ENCODE measurements around the gene FOXP2.
"Not testable (repeated sequence)": the region's sequence is repeated elsewhere in the genome, so short reads cannot be mapped to it uniquely, and the experiment has no call there.

The FOXP2 gene

GRCh38 chr7:114414156-114415063 is at the start of gene FOXP2:
Gene FOXP2 (plus strand): TSS chr7:114414815. CDS start chr7:114426512, 11,697 bp downstream.
- Mint-ChIP-seq H3K4me1 (ENCODE audit: low read depth) (no peaks in the 10 kb centered on the region), H3K27me3 (no peaks in the 10 kb centered on the region), H3K9me3 (no peaks in the 10 kb centered on the region), H3K36me3 (ENCODE audit: low read depth) (no peaks in the 10 kb centered on the region), H3K4me3 (no peak within 1 kb of the TSS), H3K27ac (no peak within 1 kb of the TSS)

DNA sequence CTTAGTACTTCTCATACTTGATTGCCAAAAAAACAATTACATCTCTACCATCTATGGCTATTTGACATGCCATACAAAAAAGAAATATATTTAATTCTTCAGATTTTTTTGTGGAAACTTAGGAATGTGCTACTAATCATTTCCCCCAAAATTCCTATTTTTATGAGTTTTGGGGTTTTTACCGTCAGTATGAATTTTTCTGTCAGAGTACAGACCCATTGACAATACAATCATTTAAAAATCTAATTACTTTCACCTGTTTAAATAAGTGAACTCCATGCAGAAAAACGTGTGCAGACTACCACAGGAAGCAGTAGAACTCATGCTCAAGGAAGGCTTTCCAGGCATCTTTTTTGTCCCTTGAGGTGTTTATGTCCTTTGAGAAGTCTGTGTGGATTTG is 48.8 kb upstream of the FOXP2 start:
- H3K4me3 Mint-ChIP-seq: no peak overlapping the region
- H3K9me3 Mint-ChIP-seq: no peaks in the 10 kb centered on the region
- H3K36me3 Mint-ChIP-seq (ENCODE audit: low read depth): no peaks in the 10 kb centered on the region
- no peak overlapping the region for H3K27ac Mint-ChIP-seq
- H3K27me3 Mint-ChIP-seq: no peaks in the 10 kb centered on the region
- no peaks in the 10 kb centered on the region for H3K4me1 Mint-ChIP-seq (ENCODE audit: low read depth)

- no peaks in the 10 kb centered on the region for H3K9me3 Mint-ChIP-seq
- H3K4me1 Mint-ChIP-seq (ENCODE audit: low read depth): no peaks in the 10 kb centered on the region
- no peaks in the 10 kb centered on the region for H3K36me3 Mint-ChIP-seq (ENCODE audit: low read depth)
- no peaks in the 10 kb centered on the region for H3K27me3 Mint-ChIP-seq
- H3K4me3 Mint-ChIP-seq: no peak overlapping the region
- H3K27ac Mint-ChIP-seq: no peak overlapping the region
Observed at GRCh38 chr7:114368492-114368891, 46.1 kb upstream of the FOXP2 start.

- no peaks in the 10 kb centered on the region for H3K36me3 Mint-ChIP-seq (ENCODE audit: low read depth)
- no peak overlapping the region for H3K4me3 Mint-ChIP-seq
- H3K27me3 Mint-ChIP-seq: no peaks in the 10 kb centered on the region
- H3K27ac Mint-ChIP-seq: no peak overlapping the region
- no peaks in the 10 kb centered on the region for H3K4me1 Mint-ChIP-seq (ENCODE audit: low read depth)
- H3K9me3 Mint-ChIP-seq: no peaks in the 10 kb centered on the region
Observed at GRCh38 chr7:114369294-114369693, 45.3 kb upstream of the FOXP2 start.

DNA sequence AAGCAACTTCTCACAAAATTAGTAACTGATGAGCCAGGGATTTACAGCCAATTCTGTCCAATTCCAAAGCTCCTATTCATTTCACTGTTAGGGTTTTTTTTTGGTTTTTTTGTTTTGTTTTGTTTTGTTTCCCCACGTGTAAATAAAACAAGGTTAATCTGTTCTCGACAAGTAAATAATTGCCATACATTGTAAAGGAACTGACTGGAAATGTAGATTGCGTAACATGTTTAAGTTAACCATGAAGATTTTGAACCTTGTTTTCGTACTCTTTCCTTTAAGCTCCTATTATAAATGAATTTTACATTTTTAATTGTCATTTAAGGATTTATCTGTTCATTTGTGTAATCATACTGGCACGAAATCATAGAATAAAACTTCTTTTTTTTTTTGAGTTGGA is 42.0 kb upstream of the FOXP2 start:
- no peaks in the 10 kb centered on the region for H3K36me3 Mint-ChIP-seq (ENCODE audit: low read depth)
- H3K9me3 Mint-ChIP-seq: no peaks in the 10 kb centered on the region
- H3K27ac Mint-ChIP-seq: no peak overlapping the region
- no peak overlapping the region for H3K4me3 Mint-ChIP-seq
- H3K27me3 Mint-ChIP-seq: no peaks in the 10 kb centered on the region
- no peaks in the 10 kb centered on the region for H3K4me1 Mint-ChIP-seq (ENCODE audit: low read depth)

DNA sequence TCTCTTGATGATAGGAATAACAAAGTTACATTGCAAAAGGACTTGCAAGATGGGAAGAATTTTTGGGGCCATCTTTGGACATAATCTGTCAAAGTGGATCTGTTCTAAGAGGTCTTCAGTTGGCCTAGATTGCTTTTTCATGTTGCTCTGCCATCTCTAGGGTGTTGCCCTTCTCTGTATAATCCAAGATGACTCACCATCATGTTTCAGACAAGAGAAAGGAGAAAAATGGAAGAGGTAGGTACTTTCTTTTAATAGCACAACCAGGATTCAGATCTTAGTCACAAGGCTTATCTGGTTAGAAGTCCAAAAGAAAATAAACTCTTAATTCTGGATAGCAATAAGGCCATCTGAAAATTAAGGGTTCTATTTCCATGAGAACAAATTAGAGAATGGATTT is 38.7 kb upstream of the FOXP2 start:
- Mint-ChIP-seq H3K9me3 (peaks cover 4% of the 10 kb centered on the region), H3K36me3 (ENCODE audit: low read depth) (no peaks in the 10 kb centered on the region), H3K4me1 (ENCODE audit: low read depth) (no peaks in the 10 kb centered on the region), H3K27ac (no peak overlapping the region), H3K27me3 (no peaks in the 10 kb centered on the region), H3K4me3 (no peak overlapping the region)

- H3K9me3 Mint-ChIP-seq; H3K36me3 Mint-ChIP-seq (ENCODE audit: low read depth); H3K4me1 Mint-ChIP-seq (ENCODE audit: low read depth); H3K27me3 Mint-ChIP-seq; H3K4me3 Mint-ChIP-seq; H3K27ac Mint-ChIP-seq: not testable (repeated sequence)
Observed at GRCh38 chr7:114383946-114384345, 30.7 kb upstream of the FOXP2 start.

GRCh38 chr7:114384346-114384745 is 30.3 kb upstream of the FOXP2 start:
- not testable (repeated sequence) for H3K4me3 Mint-ChIP-seq; H3K27me3 Mint-ChIP-seq; H3K4me1 Mint-ChIP-seq (ENCODE audit: low read depth); H3K36me3 Mint-ChIP-seq (ENCODE audit: low read depth); H3K9me3 Mint-ChIP-seq; H3K27ac Mint-ChIP-seq

GRCh38 chr7:114388021-114388420 is 26.6 kb upstream of the FOXP2 start:
- Mint-ChIP-seq H3K4me1 (ENCODE audit: low read depth) (no peaks in the 10 kb centered on the region), H3K9me3 (no peaks in the 10 kb centered on the region), H3K4me3 (no peak overlapping the region), H3K27me3 (no peaks in the 10 kb centered on the region), H3K36me3 (ENCODE audit: low read depth) (no peaks in the 10 kb centered on the region), H3K27ac (no peak overlapping the region)

- H3K36me3 Mint-ChIP-seq (ENCODE audit: low read depth): no peaks in the 10 kb centered on the region
- H3K4me3 Mint-ChIP-seq: no peak overlapping the region
- H3K4me1 Mint-ChIP-seq (ENCODE audit: low read depth): no peaks in the 10 kb centered on the region
- no peak overlapping the region for H3K27ac Mint-ChIP-seq
- H3K27me3 Mint-ChIP-seq: no peaks in the 10 kb centered on the region
- no peaks in the 10 kb centered on the region for H3K9me3 Mint-ChIP-seq
Observed at GRCh38 chr7:114392686-114393085, 21.9 kb upstream of the FOXP2 start.

- Mint-ChIP-seq H3K4me3 (no peak overlapping the region), H3K27me3 (no peaks in the 10 kb centered on the region), H3K27ac (no peak overlapping the region), H3K4me1 (ENCODE audit: low read depth) (no peaks in the 10 kb centered on the region), H3K36me3 (ENCODE audit: low read depth) (no peaks in the 10 kb centered on the region), H3K9me3 (no peaks in the 10 kb centered on the region)
Observed at GRCh38 chr7:114402876-114403635, 11.6 kb upstream of the FOXP2 start.

DNA sequence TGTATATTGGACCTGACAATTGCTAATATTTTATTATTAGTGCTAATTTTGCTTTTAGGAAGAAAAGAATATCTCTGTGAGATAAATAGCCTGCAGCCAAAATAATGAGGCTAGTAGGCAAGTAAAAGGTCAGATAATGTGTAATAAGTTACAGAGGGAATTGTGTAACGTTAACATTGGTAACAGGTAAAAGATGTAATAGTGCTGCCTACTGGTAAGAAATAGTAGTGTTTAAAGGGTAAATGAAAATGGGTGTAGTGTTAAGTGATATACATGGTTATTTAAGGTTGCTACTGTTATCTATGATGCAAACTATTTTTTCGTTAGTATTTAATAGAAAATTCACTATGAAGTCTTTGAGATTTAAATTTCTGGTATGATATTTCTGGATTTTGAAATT is 9.2 kb upstream of the FOXP2 start:
- H3K27ac Mint-ChIP-seq: no peak overlapping the region
- H3K27me3 Mint-ChIP-seq: no peaks in the 10 kb centered on the region
- H3K4me3 Mint-ChIP-seq: no peak overlapping the region
- H3K36me3 Mint-ChIP-seq (ENCODE audit: low read depth): no peaks in the 10 kb centered on the region
- no peaks in the 10 kb centered on the region for H3K4me1 Mint-ChIP-seq (ENCODE audit: low read depth)
- no peaks in the 10 kb centered on the region for H3K9me3 Mint-ChIP-seq

- no peak overlapping the region for H3K4me3 Mint-ChIP-seq
- no peaks in the 10 kb centered on the region for H3K4me1 Mint-ChIP-seq (ENCODE audit: low read depth)
- H3K27ac Mint-ChIP-seq: no peak overlapping the region
- no peaks in the 10 kb centered on the region for H3K27me3 Mint-ChIP-seq
- H3K36me3 Mint-ChIP-seq (ENCODE audit: low read depth): no peaks in the 10 kb centered on the region
- no peaks in the 10 kb centered on the region for H3K9me3 Mint-ChIP-seq
Observed at GRCh38 chr7:114409750-114410149, 4.9 kb upstream of the FOXP2 start.

DNA sequence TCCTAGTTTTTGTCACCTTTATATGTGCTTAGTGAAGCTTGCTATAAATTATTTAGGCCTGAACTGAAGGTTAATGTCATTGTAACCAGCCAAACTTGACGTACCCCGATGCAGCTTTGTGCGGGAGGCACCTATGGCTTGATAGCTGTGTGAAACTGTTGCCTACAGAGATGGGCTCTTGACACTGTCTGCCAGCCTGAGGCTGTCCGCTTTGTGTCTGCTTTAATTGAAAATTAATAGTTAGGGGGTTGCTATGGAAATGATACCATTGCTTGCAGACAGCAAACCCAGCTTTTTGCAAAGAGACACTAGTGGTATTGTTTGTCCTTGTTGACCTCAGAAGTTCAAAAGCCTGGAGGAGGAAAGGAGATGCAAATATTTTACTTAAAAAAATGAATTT is 2.1 kb upstream of the FOXP2 start:
- H3K27me3 Mint-ChIP-seq: no peaks in the 10 kb centered on the region

DNA sequence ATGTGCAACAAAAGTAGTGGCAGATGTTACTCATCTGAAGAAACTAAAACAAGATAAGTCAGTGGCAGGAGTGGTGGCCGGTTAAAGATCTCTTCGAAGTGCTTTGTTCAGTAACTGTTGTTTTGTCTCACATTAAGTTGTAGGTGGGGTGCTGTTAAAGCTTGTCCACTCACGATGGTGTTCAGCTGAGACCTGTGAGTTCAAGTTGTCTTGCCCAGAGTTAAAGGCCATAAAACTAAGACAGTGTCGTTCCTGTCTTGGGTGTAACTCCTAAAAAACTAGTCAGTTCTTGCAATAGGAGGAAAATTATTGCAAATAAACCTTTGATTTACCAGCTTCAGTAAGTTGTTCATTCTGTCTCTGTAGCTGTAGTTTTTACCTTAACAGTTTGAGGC is 857 bp upstream of the FOXP2 start:
- no peaks in the 10 kb centered on the region for H3K4me1 Mint-ChIP-seq (ENCODE audit: low read depth)
- no peaks in the 10 kb centered on the region for H3K36me3 Mint-ChIP-seq (ENCODE audit: low read depth)
- H3K4me3 Mint-ChIP-seq: no peak overlapping the region
- H3K27ac Mint-ChIP-seq: no peak overlapping the region
- H3K9me3 Mint-ChIP-seq: no peaks in the 10 kb centered on the region
- H3K27me3 Mint-ChIP-seq: no peaks in the 10 kb centered on the region

More for the DNA sequence above, 2.1 kb upstream of the FOXP2 start:
- no peaks in the 10 kb centered on the region for H3K4me1 Mint-ChIP-seq (ENCODE audit: low read depth)
- no peaks in the 10 kb centered on the region for H3K36me3 Mint-ChIP-seq (ENCODE audit: low read depth)
- H3K9me3 Mint-ChIP-seq: no peaks in the 10 kb centered on the region
- no peak overlapping the region for H3K4me3 Mint-ChIP-seq
- H3K27ac Mint-ChIP-seq: no peak overlapping the region
